GM12872 (cell line): ENCODE results near the gene LMOD1.
A peak's percentile ranks its signal among the peaks of the same experiment; 100 is the strongest.

Experiments
- TF ChIP-seq, protein P1 (sequence below): IDR thresholded peaks from 3 replicates; pipeline ENCODE4 v1.5.1; 2011; ENCODE audit warnings: low read depth, mild to moderate bottlenecking, low read length, moderate library complexity; ENCODE audit not compliant: insufficient read depth

LMOD1 gene

DNA sequence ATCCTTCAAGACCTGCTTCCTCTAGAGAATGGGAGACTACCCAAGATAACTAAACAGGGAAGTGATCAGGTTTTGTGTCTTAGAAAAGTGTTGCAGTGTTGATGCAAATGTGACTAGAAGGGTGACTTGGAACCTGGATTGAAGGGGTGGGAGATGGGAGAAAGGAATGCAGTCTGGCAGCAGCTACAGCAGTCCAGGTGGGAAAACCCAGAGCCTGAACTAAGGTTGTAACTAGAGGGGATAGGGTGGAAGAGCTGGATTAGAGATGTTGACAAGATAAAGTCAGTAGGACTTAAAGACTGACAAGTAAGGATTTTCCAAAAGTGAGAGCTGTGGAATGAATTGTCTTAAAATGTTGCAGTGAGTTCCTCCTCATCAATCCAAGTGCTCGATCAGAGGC is 64.7 kb downstream of the LMOD1 start:
- TF ChIP-seq, protein P1, sequence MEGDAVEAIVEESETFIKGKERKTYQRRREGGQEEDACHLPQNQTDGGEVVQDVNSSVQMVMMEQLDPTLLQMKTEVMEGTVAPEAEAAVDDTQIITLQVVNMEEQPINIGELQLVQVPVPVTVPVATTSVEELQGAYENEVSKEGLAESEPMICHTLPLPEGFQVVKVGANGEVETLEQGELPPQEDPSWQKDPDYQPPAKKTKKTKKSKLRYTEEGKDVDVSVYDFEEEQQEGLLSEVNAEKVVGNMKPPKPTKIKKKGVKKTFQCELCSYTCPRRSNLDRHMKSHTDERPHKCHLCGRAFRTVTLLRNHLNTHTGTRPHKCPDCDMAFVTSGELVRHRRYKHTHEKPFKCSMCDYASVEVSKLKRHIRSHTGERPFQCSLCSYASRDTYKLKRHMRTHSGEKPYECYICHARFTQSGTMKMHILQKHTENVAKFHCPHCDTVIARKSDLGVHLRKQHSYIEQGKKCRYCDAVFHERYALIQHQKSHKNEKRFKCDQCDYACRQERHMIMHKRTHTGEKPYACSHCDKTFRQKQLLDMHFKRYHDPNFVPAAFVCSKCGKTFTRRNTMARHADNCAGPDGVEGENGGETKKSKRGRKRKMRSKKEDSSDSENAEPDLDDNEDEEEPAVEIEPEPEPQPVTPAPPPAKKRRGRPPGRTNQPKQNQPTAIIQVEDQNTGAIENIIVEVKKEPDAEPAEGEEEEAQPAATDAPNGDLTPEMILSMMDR: no peak

- TF ChIP-seq, protein P1: no peak
Measured at GRCh38 chr1:201880928-201881571, 65.3 kb downstream of the LMOD1 start.

DNA sequence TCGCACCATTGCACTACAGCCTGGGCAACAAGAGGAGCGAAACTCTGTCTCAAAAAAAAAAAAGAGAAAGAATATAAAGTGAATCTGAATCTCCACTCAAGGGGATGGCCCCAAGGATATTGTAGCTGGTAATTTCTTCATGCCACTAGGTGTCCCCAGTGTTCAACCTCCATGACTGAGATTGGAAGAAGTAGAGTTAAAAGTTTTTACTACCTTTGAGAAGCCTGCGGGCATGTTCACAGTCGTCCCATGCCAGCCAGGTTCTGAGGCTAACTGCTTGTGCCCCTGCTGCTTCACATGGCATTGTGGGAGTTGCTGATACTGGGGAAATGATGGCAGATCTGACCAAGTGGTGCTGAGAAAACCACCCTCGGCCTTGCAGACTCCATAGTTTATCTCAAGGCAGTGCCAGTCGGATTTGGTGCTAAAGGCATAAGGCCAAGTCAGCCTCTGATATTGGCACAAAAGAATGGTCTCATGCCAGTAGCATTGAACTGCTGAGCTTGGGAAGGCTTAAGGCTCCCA is 68.4 kb downstream of the LMOD1 start:
- TF ChIP-seq, protein P1: peak; percentile 71

DNA sequence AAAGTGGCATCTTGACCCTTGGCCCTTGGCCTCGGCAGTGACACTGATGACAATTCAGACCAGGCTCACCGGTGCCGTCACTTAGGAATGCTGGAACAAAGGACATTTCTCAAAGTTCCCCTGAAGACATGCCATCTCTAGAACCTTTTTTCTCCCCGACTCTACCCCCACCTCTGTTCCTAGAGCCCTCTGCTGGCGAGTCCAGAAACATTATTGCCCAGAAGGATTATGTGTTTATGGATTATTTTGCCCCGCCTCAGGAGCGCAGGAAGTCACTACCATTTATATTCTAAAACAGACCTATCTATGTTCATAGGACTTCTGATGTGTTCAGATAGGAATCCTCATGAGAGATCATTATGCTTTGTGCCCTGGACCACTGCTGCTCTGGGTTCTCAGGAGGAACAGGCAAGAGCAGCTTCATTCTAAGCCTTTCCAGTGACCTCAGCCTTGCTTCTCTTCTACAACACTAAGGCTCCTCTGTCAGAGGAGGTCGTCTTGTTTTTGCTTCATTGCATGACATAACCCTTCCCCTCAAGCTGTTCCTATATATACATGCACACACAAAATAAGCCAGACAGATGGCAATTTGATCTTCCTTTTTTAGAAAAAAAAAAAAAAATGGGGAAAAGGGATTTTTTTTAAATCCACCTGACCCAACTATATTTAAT is 70.1 kb downstream of the LMOD1 start:
- TF ChIP-seq, protein P1: peak; percentile 28; the same call in 1 of the 3 replicates

- TF ChIP-seq, protein P1: no peak
Measured at GRCh38 chr1:201874672-201875071, 71.7 kb downstream of the LMOD1 start.

GRCh38 chr1:201870397-201870796 is 76.0 kb downstream of the LMOD1 start:
- TF ChIP-seq, protein P1: no peak

- TF ChIP-seq, protein P1: no peak
Measured at GRCh38 chr1:201861448-201861847, 84.9 kb downstream of the LMOD1 start.
